ENCODE data around the gene RS1. TPM values are rescaled to one million over a fixed set of nuclear protein-coding genes. Genes with fewer than 3 reads are reported as not detected.

The RS1 gene
- polyA plus RNA-seq, 1 experiment: not detected

- no peak overlapping the region for H3K27ac ChIP-seq (ENCODE audit: low read depth, low read length)
- DNase-seq (ENCODE audit: low read depth, low spot score): no peak
- H3K27me3 ChIP-seq (ENCODE audit: control insufficient read depth, insufficient read depth, low read length): no peaks in the 10 kb centered on the region
- CTCF ChIA-PET: no interaction called here
- POLR2A ChIA-PET: no interaction called here
- no peak overlapping the region for H3K4me3 ChIP-seq (ENCODE audit: low read depth, low read length)
- H3K9me3 ChIP-seq (ENCODE audit: control insufficient read depth, insufficient read depth, low read length): no peaks in the 10 kb centered on the region
- TF ChIP-seq CTCF (IDR thresholded peaks at IDR 0.05; ENCODE audit: low read depth, low read length): no peak
Measured at GRCh38 chrX:18692541-18692940, 20.6 kb upstream of the RS1 start.

GRCh38 chrX:18691431-18691830 is 19.5 kb upstream of the RS1 start:
- Histone ChIP-seq H3K27me3 (ENCODE audit: control insufficient read depth, insufficient read depth, low read length) (no peaks in the 10 kb centered on the region), H3K4me3 (ENCODE audit: low read depth, low read length) (no peak overlapping the region), H3K9me3 (ENCODE audit: control insufficient read depth, insufficient read depth, low read length) (no peaks in the 10 kb centered on the region), H3K27ac (ENCODE audit: low read depth, low read length) (no peak overlapping the region)
- no peak for DNase-seq (ENCODE audit: low read depth, low spot score)
- POLR2A ChIA-PET: interaction anchor here (0.6 kb wide), 1 partner anchor 302 kb away, joined by 9 read pairs; no protein-coding TSS in a partner anchor
- TF ChIP-seq CTCF (IDR thresholded peaks at IDR 0.05; ENCODE audit: low read depth, low read length): no peak
- CTCF ChIA-PET: no interaction called here

- Histone ChIP-seq H3K27me3 (ENCODE audit: control insufficient read depth, insufficient read depth, low read length) (no peaks in the 10 kb centered on the region), H3K27ac (ENCODE audit: low read depth, low read length) (no peak overlapping the region), H3K4me3 (ENCODE audit: low read depth, low read length) (no peak overlapping the region), H3K9me3 (ENCODE audit: control insufficient read depth, insufficient read depth, low read length) (no peaks in the 10 kb centered on the region)
- ChIA-PET CTCF (no interaction called here), POLR2A (no interaction called here)
- no peak for DNase-seq (ENCODE audit: low read depth, low spot score)
- TF ChIP-seq CTCF (IDR thresholded peaks at IDR 0.05; ENCODE audit: low read depth, low read length): no peak
Measured at GRCh38 chrX:18687856-18688495, 16.1 kb upstream of the RS1 start.

GRCh38 chrX:18682979-18683387 is 11.1 kb upstream of the RS1 start:
- ChIA-PET POLR2A (no interaction called here), CTCF (no interaction called here)
- no peaks in the 10 kb centered on the region for H3K27me3 ChIP-seq (ENCODE audit: control insufficient read depth, insufficient read depth, low read length)
- no peak for TF ChIP-seq CTCF (IDR thresholded peaks at IDR 0.05; ENCODE audit: low read depth, low read length)
- no peak overlapping the region for H3K27ac ChIP-seq (ENCODE audit: low read depth, low read length)
- H3K4me3 ChIP-seq (ENCODE audit: low read depth, low read length): no peak overlapping the region
- H3K9me3 ChIP-seq (ENCODE audit: control insufficient read depth, insufficient read depth, low read length): no peaks in the 10 kb centered on the region
- DNase-seq (ENCODE audit: low read depth, low spot score): no peak

GRCh38 chrX:18681996-18682395 is 10.1 kb upstream of the RS1 start:
- POLR2A ChIA-PET: no interaction called here
- no peak overlapping the region for H3K4me3 ChIP-seq (ENCODE audit: low read depth, low read length)
- CTCF ChIA-PET: no interaction called here
- H3K27me3 ChIP-seq (ENCODE audit: control insufficient read depth, insufficient read depth, low read length): no peaks in the 10 kb centered on the region
- DNase-seq (ENCODE audit: low read depth, low spot score): no peak
- no peaks in the 10 kb centered on the region for H3K9me3 ChIP-seq (ENCODE audit: control insufficient read depth, insufficient read depth, low read length)
- no peak overlapping the region for H3K27ac ChIP-seq (ENCODE audit: low read depth, low read length)
- TF ChIP-seq CTCF (IDR thresholded peaks at IDR 0.05; ENCODE audit: low read depth, low read length): no peak

All from AG04450 (cell line).